GM10266 (cell line): ENCODE results near the gene MYBPC2.

Experiments
- DNase-seq: peaks from one replicate; pipeline ENCODE4 v3.0.0; 2012; ENCODE audit errors: extremely low spot score
- TF ChIP-seq, protein P1 (sequence below): IDR thresholded peaks from 2 replicates; pipeline ENCODE4 v1.5.1; 2012; ENCODE audit warnings: mild to moderate bottlenecking, low read depth; ENCODE audit not compliant: control insufficient read depth, insufficient read depth; ENCODE audit errors: missing control alignments

Gene MYBPC2

DNA sequence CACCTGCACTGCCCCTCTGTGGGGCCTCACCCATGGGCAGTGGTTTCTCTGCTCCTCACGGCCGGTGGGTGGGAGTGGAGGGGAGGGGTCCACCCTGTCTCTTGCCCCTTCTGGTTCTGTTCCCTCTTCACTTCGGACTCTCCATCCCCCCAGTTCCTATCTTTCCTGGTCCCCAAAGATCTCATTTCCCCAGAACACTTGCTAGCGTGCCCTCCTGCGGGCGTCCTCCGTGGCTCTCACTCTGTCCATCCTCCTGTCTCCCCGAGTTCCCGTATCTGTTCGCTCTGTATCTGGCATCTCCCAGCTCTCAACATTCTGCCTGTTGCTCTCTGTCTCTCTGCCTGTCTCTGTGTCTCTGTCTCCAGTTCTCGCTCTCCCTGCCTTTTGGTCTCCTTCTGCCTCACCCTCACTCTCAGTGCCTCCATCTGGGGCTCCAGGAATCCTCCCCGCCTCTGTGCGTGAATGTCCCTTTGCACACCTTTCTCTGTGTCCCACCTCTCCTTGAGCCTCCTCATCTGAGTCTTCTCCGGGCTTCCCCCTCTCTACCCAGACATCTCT is 13.6 kb upstream of the MYBPC2 start:
- DNase-seq = no peak
- TF ChIP-seq, protein P1, sequence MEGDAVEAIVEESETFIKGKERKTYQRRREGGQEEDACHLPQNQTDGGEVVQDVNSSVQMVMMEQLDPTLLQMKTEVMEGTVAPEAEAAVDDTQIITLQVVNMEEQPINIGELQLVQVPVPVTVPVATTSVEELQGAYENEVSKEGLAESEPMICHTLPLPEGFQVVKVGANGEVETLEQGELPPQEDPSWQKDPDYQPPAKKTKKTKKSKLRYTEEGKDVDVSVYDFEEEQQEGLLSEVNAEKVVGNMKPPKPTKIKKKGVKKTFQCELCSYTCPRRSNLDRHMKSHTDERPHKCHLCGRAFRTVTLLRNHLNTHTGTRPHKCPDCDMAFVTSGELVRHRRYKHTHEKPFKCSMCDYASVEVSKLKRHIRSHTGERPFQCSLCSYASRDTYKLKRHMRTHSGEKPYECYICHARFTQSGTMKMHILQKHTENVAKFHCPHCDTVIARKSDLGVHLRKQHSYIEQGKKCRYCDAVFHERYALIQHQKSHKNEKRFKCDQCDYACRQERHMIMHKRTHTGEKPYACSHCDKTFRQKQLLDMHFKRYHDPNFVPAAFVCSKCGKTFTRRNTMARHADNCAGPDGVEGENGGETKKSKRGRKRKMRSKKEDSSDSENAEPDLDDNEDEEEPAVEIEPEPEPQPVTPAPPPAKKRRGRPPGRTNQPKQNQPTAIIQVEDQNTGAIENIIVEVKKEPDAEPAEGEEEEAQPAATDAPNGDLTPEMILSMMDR = no peak

DNA sequence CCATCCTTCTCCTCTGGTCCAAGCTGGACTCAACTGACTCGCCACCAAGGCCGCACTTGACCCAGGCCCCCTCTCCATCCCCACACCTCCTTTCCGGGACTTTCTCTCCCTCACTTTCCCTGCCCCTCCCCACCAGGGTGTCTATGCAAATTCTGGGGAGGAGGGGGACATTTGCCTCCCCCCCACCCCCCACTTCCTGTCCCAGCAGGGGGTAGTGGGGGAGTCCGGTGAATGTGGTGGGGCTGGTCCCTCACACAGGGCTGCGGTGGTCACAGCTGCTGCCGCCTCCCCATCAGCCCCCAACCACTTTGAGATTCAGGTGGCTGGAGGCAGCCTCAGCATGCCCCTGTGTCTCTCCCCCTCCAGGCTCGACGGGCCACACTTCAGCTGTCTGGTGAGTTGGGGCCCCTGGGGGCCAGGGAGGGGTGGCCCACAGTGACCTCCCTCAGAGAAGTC is 13.1 kb upstream of the MYBPC2 start:
- DNase-seq = no peak
- TF ChIP-seq, protein P1 = no peak

DNA sequence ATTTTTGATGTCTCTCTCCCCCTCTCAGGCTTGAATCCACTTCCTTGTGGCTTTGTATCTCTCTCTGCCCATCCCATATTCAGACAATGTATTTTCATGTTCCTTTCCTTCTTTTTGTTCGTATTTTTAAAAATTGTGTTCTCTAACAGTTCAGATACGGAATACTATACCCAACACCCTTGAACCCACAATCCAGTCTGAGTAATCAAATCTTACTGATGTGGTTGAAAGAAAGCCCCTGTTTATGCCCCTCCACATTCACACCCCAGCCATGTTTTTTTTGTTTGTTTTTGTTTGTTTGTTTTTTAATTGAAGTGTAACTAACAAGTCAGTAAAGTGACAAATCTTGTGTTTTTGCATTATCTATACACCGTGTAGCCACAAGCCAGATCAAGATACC is 12.6 kb upstream of the MYBPC2 start:
- TF ChIP-seq, protein P1 = no peak
- DNase-seq = no peak

DNA sequence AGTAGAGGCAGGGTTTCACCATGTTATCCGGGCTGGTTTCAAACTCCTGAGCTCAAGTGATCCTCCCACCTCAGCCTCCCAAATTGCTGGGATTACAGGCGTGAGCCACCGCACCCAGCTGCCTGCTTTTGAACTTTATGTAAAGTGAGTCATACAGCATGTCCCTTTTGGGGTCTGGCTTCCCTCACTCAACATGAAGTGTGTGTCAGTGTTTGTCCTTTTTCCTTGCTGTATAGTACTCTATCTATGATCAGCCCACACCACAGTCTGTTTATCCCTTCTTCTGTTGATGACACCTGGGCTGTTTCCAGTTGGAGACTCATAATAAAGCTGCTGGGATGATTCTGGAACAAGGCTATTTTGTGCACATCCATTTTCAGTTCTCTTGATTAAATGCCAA is 11.9 kb upstream of the MYBPC2 start:
- TF ChIP-seq, protein P1 = no peak
- no peak for DNase-seq

DNA sequence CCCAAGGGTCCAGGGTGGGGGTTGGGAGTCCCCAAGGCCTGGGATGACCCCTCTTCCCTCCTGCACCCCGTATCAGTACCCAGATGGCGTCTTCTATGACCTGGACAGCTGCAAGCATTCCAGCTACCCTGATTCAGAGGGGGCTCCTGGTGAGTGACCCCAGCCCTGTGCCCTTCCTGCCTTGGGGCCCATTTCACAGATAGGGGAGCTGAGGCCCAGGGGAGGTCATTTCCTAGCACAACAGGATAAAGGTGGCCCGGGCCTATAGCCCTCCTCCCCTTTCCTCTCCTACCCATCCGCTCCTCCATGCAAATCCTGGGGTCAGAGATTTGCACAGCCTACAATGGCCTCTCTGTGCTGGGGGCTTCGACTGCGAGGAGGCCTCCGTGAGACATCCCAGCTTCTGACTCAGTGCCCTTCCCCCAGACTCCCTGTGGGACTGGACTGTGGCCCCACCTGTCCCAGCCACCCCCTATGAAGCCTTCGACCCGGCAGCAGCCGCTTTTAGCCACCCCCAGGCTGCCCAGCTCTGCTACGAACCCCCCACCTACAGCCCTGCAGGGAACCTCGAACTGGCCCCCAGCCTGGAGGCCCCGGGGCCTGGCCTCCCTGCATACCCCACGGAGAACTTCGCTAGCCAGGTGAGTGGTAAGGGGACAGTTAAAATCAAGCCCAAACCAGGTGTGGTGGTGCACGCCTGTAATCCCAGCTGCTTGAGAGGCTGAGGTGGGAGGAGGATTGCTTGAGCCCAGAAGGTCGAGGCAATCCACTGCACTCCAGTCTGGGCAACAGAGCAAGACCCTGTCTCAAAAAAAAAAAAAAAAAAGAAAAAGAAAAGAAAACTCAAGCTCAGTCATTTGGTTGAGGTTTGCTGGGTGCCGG is 10.1 kb upstream of the MYBPC2 start:
- no peak for DNase-seq
- TF ChIP-seq, protein P1 = no peak

DNA sequence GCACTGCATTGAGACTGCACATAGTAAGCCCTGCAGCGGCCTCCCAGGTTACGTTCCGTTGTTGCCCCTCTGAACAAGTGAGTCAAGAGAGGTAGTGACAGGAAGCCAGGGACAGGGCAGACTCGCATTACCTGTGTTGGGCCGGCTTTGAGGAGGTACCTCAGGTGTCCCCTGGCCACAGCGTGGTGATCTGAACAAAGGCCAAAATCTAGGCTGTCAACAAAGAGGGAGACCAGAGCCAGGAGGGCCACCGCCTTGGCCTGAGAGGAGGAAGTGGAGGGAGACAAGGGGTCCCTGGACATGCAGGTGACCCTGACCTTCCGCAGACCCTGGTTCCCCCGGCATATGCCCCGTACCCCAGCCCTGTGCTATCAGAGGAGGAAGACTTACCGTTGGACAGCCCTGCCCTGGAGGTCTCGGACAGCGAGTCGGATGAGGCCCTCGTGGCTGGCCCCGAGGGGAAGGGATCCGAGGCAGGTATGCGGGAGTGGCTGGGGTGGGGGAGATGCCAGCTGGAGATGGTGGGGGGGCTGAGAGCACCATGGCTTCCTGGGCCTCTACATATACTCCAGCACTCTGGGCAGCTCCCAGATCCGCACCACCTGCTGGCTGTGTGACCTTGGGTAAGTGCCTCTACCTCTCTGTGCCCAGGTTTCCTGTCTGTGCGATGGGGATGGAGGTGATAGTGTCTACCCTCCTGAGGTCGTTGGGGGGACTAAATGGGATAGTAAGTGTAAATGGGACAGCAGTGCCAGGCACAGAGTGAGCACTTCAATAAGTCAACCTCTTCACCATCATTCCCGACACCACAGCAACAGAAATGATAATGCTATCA is 9.2 kb upstream of the MYBPC2 start:
- TF ChIP-seq, protein P1 = no peak

More for the DNA sequence above, 9.2 kb upstream of the MYBPC2 start:
- no peak for DNase-seq
